ENCODE results near the gene PHIP.

The PHIP gene

GRCh38 chr6:79084693-79085092 is 6.6 kb upstream of the PHIP start:
- intact Hi-C loops (cut with DNase I; ENCODE audit: low total_unique reads): no loop called here
- no peaks in the 10 kb centered on the region for H3K27me3 ChIP-seq
- DNase-seq: no peak
- H3K27ac ChIP-seq: no peak overlapping the region
- H3K4me3 ChIP-seq: no peak overlapping the region
- no peaks in the 10 kb centered on the region for H3K9me3 ChIP-seq
- H3K36me3 ChIP-seq: no peaks in the 10 kb centered on the region
- no peak for TF ChIP-seq CTCF (IDR thresholded peaks at IDR 0.05)
- peaks cover 0 to 2% (median 0%) of the 10 kb centered on the region in 4 donors for H3K4me1 ChIP-seq

GRCh38 chr6:79082304-79082703 is 4.2 kb upstream of the PHIP start:
- no peaks in the 10 kb centered on the region for H3K27me3 ChIP-seq
- H3K4me3 ChIP-seq: no peak overlapping the region
- H3K27ac ChIP-seq: no peak overlapping the region
- H3K4me1 ChIP-seq: peaks cover 0 to 10% (median 1%) of the 10 kb centered on the region in 4 donors
- no peak for DNase-seq
- no peaks in the 10 kb centered on the region for H3K36me3 ChIP-seq
- TF ChIP-seq CTCF (IDR thresholded peaks at IDR 0.05): no peak
- H3K9me3 ChIP-seq: no peaks in the 10 kb centered on the region
- intact Hi-C loops (cut with DNase I; ENCODE audit: low total_unique reads): no loop called here

- H3K27ac ChIP-seq: no peak overlapping the region
- H3K4me3 ChIP-seq: no peak overlapping the region
- DNase-seq: no peak
- no peak for TF ChIP-seq CTCF (IDR thresholded peaks at IDR 0.05)
- intact Hi-C loops (cut with DNase I; ENCODE audit: low total_unique reads): no loop called here
- no peaks in the 10 kb centered on the region for H3K36me3 ChIP-seq
- no peaks in the 10 kb centered on the region for H3K27me3 ChIP-seq
- H3K9me3 ChIP-seq: no peaks in the 10 kb centered on the region
- H3K4me1 ChIP-seq: peaks cover 0 to 10% (median 1%) of the 10 kb centered on the region in 4 donors
Measured at GRCh38 chr6:79081663-79082062, 3.6 kb upstream of the PHIP start.

- H3K4me3 ChIP-seq: peak overlapping the region; percentile 98
- H3K36me3 ChIP-seq: no peaks in the 10 kb centered on the region
- intact Hi-C loops (cut with DNase I; ENCODE audit: low total_unique reads): loop anchor here (5.0 kb wide), 1 partner anchor 153 kb away; the partner anchor contains the start of gene HMGN3
- H3K9me3 ChIP-seq: no peaks in the 10 kb centered on the region
- no peaks in the 10 kb centered on the region for H3K27me3 ChIP-seq
- H3K27ac ChIP-seq: peak overlapping the region; percentile 98 to 99
- TF ChIP-seq CTCF (IDR thresholded peaks at IDR 0.05): no peak
- H3K4me1 ChIP-seq: peaks cover 0 to 29% (median 4%) of the 10 kb centered on the region in 4 donors
- no peak for DNase-seq
Measured at GRCh38 chr6:79079561-79080041, 1.5 kb upstream of the PHIP start.

GRCh38 chr6:79077715-79078074 is 359 bp downstream of the PHIP start:
- no peak for DNase-seq
- H3K27me3 ChIP-seq: no peaks in the 10 kb centered on the region
- H3K9me3 ChIP-seq: no peaks in the 10 kb centered on the region
- peak overlapping the region; percentile 98 to 99 for H3K27ac ChIP-seq
- H3K4me1 ChIP-seq: peaks cover 0 to 48% (median 9%) of the 10 kb centered on the region in 4 donors
- TF ChIP-seq CTCF (IDR thresholded peaks at IDR 0.05): no peak
- H3K4me3 ChIP-seq: peak overlapping the region; percentile 98
- H3K36me3 ChIP-seq: no peaks in the 10 kb centered on the region
- intact Hi-C loops (cut with DNase I; ENCODE audit: low total_unique reads): loop anchor here (5.0 kb wide), 1 partner anchor 155 kb away; the partner anchor contains the start of gene HMGN3
